Astrocyte of the spinal cord (primary cell): Measurements from ENCODE around the gene MAPK8.

ENCODE experiments used
- DNase-seq: peaks from one replicate; pipeline ENCODE4 v3.0.0; 2011; ENCODE audit warnings: low read depth, low spot score
- H3K4me3 ChIP-seq: 2 replicates; pipeline ENCODE4 v1.5.1; 2011; ENCODE audit warnings: low read depth, mild to moderate bottlenecking, low read length, moderate library complexity
- in situ Hi-C: cut with HindIII; loops from 2 replicates; pipeline ENCODE4 v1.10.0; 2017; ENCODE audit warnings: low sequenced_read_pairs
- TF ChIP-seq, protein P1 (sequence below): IDR thresholded peaks from 2 replicates; pipeline ENCODE4 v1.5.1; 2012; ENCODE audit warnings: low read depth, mild to moderate bottlenecking, low read length, inconsistent platforms

Gene MAPK8

GRCh38 chr10:48364659-48365405 lies 58.4 kb downstream of the MAPK8 start:
- TF ChIP-seq, protein P1, sequence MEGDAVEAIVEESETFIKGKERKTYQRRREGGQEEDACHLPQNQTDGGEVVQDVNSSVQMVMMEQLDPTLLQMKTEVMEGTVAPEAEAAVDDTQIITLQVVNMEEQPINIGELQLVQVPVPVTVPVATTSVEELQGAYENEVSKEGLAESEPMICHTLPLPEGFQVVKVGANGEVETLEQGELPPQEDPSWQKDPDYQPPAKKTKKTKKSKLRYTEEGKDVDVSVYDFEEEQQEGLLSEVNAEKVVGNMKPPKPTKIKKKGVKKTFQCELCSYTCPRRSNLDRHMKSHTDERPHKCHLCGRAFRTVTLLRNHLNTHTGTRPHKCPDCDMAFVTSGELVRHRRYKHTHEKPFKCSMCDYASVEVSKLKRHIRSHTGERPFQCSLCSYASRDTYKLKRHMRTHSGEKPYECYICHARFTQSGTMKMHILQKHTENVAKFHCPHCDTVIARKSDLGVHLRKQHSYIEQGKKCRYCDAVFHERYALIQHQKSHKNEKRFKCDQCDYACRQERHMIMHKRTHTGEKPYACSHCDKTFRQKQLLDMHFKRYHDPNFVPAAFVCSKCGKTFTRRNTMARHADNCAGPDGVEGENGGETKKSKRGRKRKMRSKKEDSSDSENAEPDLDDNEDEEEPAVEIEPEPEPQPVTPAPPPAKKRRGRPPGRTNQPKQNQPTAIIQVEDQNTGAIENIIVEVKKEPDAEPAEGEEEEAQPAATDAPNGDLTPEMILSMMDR: no peak
- no peak overlapping the region for H3K4me3 ChIP-seq
- DNase-seq: peak; percentile 79
- in situ Hi-C loops: no loop called here

DNA sequence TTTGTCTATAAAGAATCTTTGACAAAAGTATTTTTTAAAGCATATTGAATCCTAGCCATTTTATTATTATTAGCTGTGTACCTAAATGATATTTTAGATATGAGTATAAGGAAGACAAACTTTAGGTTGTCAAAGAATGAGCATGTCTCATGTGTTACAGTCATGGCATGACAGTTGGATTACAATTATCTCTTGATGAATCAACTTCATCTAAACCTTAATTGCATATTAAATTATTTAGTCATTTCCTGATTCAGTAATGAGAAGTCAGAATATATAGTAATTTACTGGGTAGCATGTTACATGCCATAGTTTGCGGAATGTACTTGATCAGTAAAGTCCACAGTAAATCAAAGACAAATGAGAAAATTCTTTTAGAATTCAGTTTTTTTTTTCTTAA lies 59.2 kb downstream of the MAPK8 start:
- in situ Hi-C loops: no loop called here
- TF ChIP-seq, protein P1: no peak
- no peak for DNase-seq

GRCh38 chr10:48366261-48366660 lies 59.8 kb downstream of the MAPK8 start:
- TF ChIP-seq, protein P1: no peak
- peak; percentile 28 for DNase-seq
- H3K4me3 ChIP-seq: no peak overlapping the region
- in situ Hi-C loops: no loop called here

More for the DNA sequence above, 59.2 kb downstream of the MAPK8 start:
- H3K4me3 ChIP-seq: no peak overlapping the region

GRCh38 chr10:48369501-48369900 lies 63.0 kb downstream of the MAPK8 start:
- H3K4me3 ChIP-seq: no peak overlapping the region
- no peak for DNase-seq
- in situ Hi-C loops: no loop called here
- TF ChIP-seq, protein P1: no peak

DNA sequence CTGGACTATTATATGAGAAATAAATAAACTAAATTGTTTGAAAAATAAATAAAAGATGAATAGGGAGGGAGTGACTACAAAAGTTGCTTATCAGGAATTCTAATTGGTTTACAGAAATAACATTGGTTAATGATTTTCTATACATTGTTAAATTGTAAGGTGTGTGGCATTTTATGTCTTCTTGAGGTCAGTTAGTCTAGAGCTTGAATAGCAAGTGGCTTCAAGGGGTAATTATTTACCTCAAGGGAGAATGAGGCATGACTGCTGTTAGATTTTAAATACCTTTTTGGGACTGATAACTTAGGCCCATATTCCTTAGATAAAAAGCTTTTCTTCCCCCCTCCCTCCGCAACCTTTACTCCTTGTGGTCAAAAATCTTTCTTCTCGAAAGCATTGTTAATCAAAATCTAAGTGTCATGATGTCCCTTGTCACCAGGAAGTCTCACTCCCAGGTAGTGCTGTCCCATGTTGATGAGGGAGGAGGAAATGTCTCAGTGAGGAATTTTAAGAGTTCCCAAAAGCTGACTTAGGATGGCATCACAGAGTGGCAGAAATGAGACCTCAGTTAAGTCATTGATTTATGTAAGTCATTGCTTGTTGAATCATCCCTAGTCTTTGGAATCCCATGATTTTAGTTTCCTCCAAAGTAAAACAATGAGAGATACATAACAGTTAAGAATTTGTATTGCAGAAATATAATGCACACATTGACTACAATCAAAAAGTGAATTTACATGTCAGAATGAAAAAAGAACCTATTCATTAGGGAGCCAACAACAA lies 71.5 kb downstream of the MAPK8 start:
- no peak for DNase-seq
- in situ Hi-C loops: no loop called here
- H3K4me3 ChIP-seq: no peak overlapping the region

DNA sequence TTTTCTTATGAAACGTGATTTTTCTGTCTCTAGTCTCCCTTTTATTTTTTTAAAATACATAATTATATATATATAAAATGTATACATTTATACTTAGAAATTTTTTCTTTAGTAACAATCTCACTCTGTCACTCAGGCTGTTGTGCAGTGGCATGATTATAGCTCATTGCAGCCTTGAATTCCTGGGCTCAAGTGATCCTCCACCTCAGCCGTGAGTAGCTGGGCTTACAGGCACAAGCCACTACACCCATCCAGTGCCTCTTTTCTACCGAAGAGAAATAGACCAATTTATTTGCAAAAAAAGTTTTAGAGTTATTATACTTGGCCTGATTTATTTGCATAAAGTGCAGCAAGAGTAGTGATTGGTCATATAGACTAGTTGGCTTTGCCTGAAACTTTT lies 72.2 kb downstream of the MAPK8 start:
- TF ChIP-seq, protein P1: no peak
- DNase-seq: no peak
- in situ Hi-C loops: no loop called here
- no peak overlapping the region for H3K4me3 ChIP-seq

More for the DNA sequence above, 71.5 kb downstream of the MAPK8 start:
- TF ChIP-seq, protein P1: no peak
